Iris pigment epithelial cell (primary cell): Measurements from ENCODE around the gene ZNF30.
"Not testable (repeated sequence)": the region's sequence is repeated elsewhere in the genome, so short reads cannot be mapped to it uniquely, and the experiment has no call there.

Experiments used
- DNase-seq: peaks from one replicate; pipeline ENCODE4 v3.0.0-alpha.2; 2011; ENCODE audit warnings: low read depth

ZNF30 gene

GRCh38 chr19:34960103-34960805, 33.6 kb downstream of the ZNF30 start:
- DNase-seq: peak; percentile 49

GRCh38 chr19:34960940-34961679, 34.4 kb downstream of the ZNF30 start:
- no peak for DNase-seq

GRCh38 chr19:34961775-34962686, 35.3 kb downstream of the ZNF30 start:
- peak; percentile 39 for DNase-seq

GRCh38 chr19:34962687-34963572, 36.2 kb downstream of the ZNF30 start:
- DNase-seq: peak; percentile 15

- DNase-seq: peak; percentile 33
Observed at GRCh38 chr19:34963573-34964406, 37.1 kb downstream of the ZNF30 start, which contains the start of gene ZNF792. Gene ZNF792 (minus strand): TSS chr19:34964229. CDS start chr19:34963662, 567 bp downstream.

- no peak for DNase-seq
Observed at GRCh38 chr19:34964598-34964997, 37.9 kb downstream of the ZNF30 start.

GRCh38 chr19:34965505-34965904, 38.8 kb downstream of the ZNF30 start:
- DNase-seq: not testable (repeated sequence)

GRCh38 chr19:34967551-34967950, 40.8 kb downstream of the ZNF30 start:
- DNase-seq: no peak

- DNase-seq: no peak
Observed at GRCh38 chr19:34969721-34970120, 43.0 kb downstream of the ZNF30 start.

GRCh38 chr19:34970185-34970780, 43.6 kb downstream of the ZNF30 start:
- DNase-seq: not testable (repeated sequence)

GRCh38 chr19:34972163-34972705, 45.5 kb downstream of the ZNF30 start:
- DNase-seq: no peak

- peak; percentile 52 for DNase-seq
Observed at GRCh38 chr19:34974646-34975045, 47.9 kb downstream of the ZNF30 start.

GRCh38 chr19:34975056-34975455, 48.4 kb downstream of the ZNF30 start:
- no peak for DNase-seq

- DNase-seq: no peak
Observed at GRCh38 chr19:34976611-34977010, 49.9 kb downstream of the ZNF30 start.

- DNase-seq: no peak
Observed at GRCh38 chr19:34979819-34980640, 53.3 kb downstream of the ZNF30 start.

GRCh38 chr19:34982275-34982674, 55.6 kb downstream of the ZNF30 start:
- DNase-seq: no peak

- no peak for DNase-seq
Observed at GRCh38 chr19:34983786-34984185, 57.1 kb downstream of the ZNF30 start.

- no peak for DNase-seq
Observed at GRCh38 chr19:34984287-34984686, 57.6 kb downstream of the ZNF30 start.
